GM12878 (cell line): Measurements from ENCODE around the gene RGSL1. TPM values are rescaled to one million over a fixed set of nuclear protein-coding genes. Genes with fewer than 3 reads are reported as not detected.

Experiments
- ATAC-seq: fragments of 200-7000 bp; cut with Tn5 transposase; 3 replicates; pipeline ENCODE4 v1.9.1; 2020; ENCODE audit warnings: mild to moderate bottlenecking, moderate library complexity
- BruUV-seq: library from RNA; stranded (reverse); fragments of 400-500 nt; replicated peaks from 2 replicates; lab custom pipeline; 2021; lab: Mats Ljungman, UMichigan
- CTCF ChIA-PET: fragments of 300-600 bp; sonication (Branson Sonifier 250); formaldehyde crosslinking; extraction: SDS; loops from one replicate; lab custom pipeline; 2021; ENCODE audit warnings: inconsistent platforms; lab: Yijun Ruan, JAX
- POLR2A ChIA-PET: fragments of 350-600 bp; formaldehyde crosslinking; extraction: SDS; loops from one replicate; lab custom pipeline; 2021; ENCODE audit warnings: inconsistent platforms; lab: Charles Lee
- RAD21 ChIA-PET: fragments of 300-600 bp; sonication (Branson Sonifier 250); formaldehyde crosslinking; loops from one replicate; lab custom pipeline; 2023; ENCODE audit warnings: antibody characterized with exemption; ENCODE audit not compliant: unreplicated experiment; lab: Charles Lee
- SMC1A ChIA-PET: fragments of 300-600 bp; sonication (Branson Sonifier 250); formaldehyde crosslinking; loops from one replicate; lab custom pipeline; 2023; ENCODE audit not compliant: unreplicated experiment, uncharacterized antibody; lab: Charles Lee
- DNase-seq: peaks from one replicate; pipeline ENCODE4 v3.0.0-alpha.2; 2011; ENCODE audit warnings: low read depth, low spot score
- FAIRE-seq: peaks from 3 replicates; lab custom pipeline; 2011; peaks lifted over from hg19 to GRCh38; lab: Jason Lieb, UNC
- H2AFZ ChIP-seq: 2 replicates; pipeline ENCODE4 v1.6.0; 2011; ENCODE audit warnings: low read depth, low read length, control low read depth; ENCODE audit not compliant: control insufficient read depth
- H3K27ac ChIP-seq: 2 replicates; pipeline ENCODE4 v1.5.1; 2011; ENCODE audit warnings: control low read depth; ENCODE audit not compliant: control insufficient read depth, insufficient read depth
- H3K27me3 ChIP-seq, 2 experiments: replicated peaks in 1 of 2; 2 replicates each; pipeline versions ENCODE4 v1.6.0 to v1.6.1; 2011; ENCODE audit warnings: low read length in 1 of 2; ENCODE audit not compliant: control insufficient read depth in 2 of 2, insufficient read depth in 2 of 2
- H3K36me3 ChIP-seq, 2 experiments: 2 replicates each; pipeline ENCODE4 v1.5.1; 2011; ENCODE audit warnings: low read length in 1 of 2; ENCODE audit not compliant: control insufficient read depth in 2 of 2, insufficient read depth in 2 of 2
- H3K4me1 ChIP-seq: 2 replicates; pipeline ENCODE4 v1.6.1; 2011; ENCODE audit warnings: mild to moderate bottlenecking, low read length, moderate library complexity, mixed read lengths; ENCODE audit not compliant: control insufficient read depth, insufficient read depth
- H3K4me2 ChIP-seq: 2 replicates; pipeline ENCODE4 v1.6.0; 2011; ENCODE audit warnings: control low read depth; ENCODE audit not compliant: control insufficient read depth, insufficient read depth
- H3K4me3 ChIP-seq: fragments of 200-600 bp; sonication (generic); 2 replicates; pipeline ENCODE4 v1.5.1; 2016
- H3K79me2 ChIP-seq: 2 replicates; pipeline ENCODE4 v1.6.0; 2011; ENCODE audit warnings: low read length; ENCODE audit not compliant: control insufficient read depth, insufficient read depth
- H3K9ac ChIP-seq: 2 replicates; pipeline ENCODE4 v1.8.0; 2011; ENCODE audit warnings: low read length, control low read depth, mixed read lengths; ENCODE audit not compliant: control insufficient read depth, insufficient read depth
- H3K9me3 ChIP-seq: replicated peaks from 3 replicates; pipeline ENCODE4 v1.5.1; 2011; ENCODE audit warnings: mild to moderate bottlenecking, low read length; ENCODE audit not compliant: control insufficient read depth, insufficient read depth
- H4K20me1 ChIP-seq: 2 replicates; pipeline ENCODE4 v1.6.0; 2011; ENCODE audit not compliant: control insufficient read depth, insufficient read depth
- CREB1 ChIP-seq: IDR thresholded peaks from 2 replicates; pipeline ENCODE4 v1.6.1; 2012; ENCODE audit warnings: low read depth, mild to moderate bottlenecking, inconsistent platforms
- FOS ChIP-seq: IDR thresholded peaks from 3 replicates; pipeline ENCODE4 v1.6.1; 2011; ENCODE audit warnings: borderline replicate concordance; ENCODE audit not compliant: insufficient read length; ENCODE audit errors: extremely low read depth
- HDAC2 ChIP-seq: fragments of 200-600 bp; sonication (generic); IDR thresholded peaks from 2 replicates; pipeline ENCODE4 v1.6.1; 2017
- JUNB ChIP-seq: IDR thresholded peaks from 2 replicates; pipeline ENCODE4 v1.6.1; 2016; ENCODE audit warnings: antibody characterized with exemption, mild to moderate bottlenecking
- JUND ChIP-seq: IDR thresholded peaks from 2 replicates; pipeline ENCODE4 v1.6.1; 2012; ENCODE audit warnings: low read depth, mild to moderate bottlenecking, low read length, improper control_type of control experiment, moderate library complexity
- NRF1 ChIP-seq: conservative IDR thresholded peaks from 2 replicates; pipeline ENCODE4 v1.6.1; 2011; ENCODE audit warnings: mild to moderate bottlenecking, low read depth, low read length, improper control_type of control experiment
- PAX5 ChIP-seq: IDR thresholded peaks from 2 replicates; pipeline ENCODE4 v1.6.1; 2011; ENCODE audit warnings: low read depth, low read length, borderline replicate concordance
- RUNX3 ChIP-seq: IDR thresholded peaks from 2 replicates; pipeline ENCODE4 v1.6.1; 2012; ENCODE audit warnings: low read length, inconsistent platforms
- TCF3 ChIP-seq: IDR thresholded peaks from 2 replicates; pipeline ENCODE4 v1.6.1; 2012; ENCODE audit warnings: low read depth, mild to moderate bottlenecking, low read length, borderline replicate concordance; ENCODE audit not compliant: insufficient read depth
- ZNF622 ChIP-seq: fragments of 450-650 bp; IDR thresholded peaks from 2 replicates; pipeline ENCODE4 v1.6.1; 2017; ENCODE audit warnings: mild to moderate bottlenecking, inconsistent platforms
- WGBS: methylation state at CpG from one replicate; pipeline ENCODE4 v1.1.6; 2016; ENCODE audit warnings: low lambda C conversion rate; ENCODE audit not compliant: insufficient replicate concordance, insufficient coverage; ENCODE audit errors: missing lambda C conversion rate; 5-methylcytosine and 5-hydroxymethylcytosine counted together
- in situ Hi-C: fragments of 300-500 bp; cut with MboI; formaldehyde crosslinking; loops from 9 replicates; pipeline ENCODE4 v1.14.3; 2018; ENCODE audit warnings: mixed read lengths
- intact Hi-C: fragments of 100-400 bp; cut with micrococcal nuclease; formaldehyde crosslinking; loops from one replicate; pipeline ENCODE4 v1.14.2; 2022; ENCODE audit not compliant: unreplicated experiment
- polyA plus RNA-seq, 11 experiments: library from polyadenylated mRNA; depleted of rRNA in 4 of 11; unstranded in 6 of 11; stranded (reverse) in 5 of 11; fragments of >200 nt; fragmentation: Nextera tagmentation in 4 of 11; fragmentation: Illumina TruSeq in 1 of 11; extraction: Ambion mirVana in 4 of 11; extraction: Trizol in 1 of 11; gene quantifications; 1 replicate in 1 of 11; 2 replicates in 10 of 11; pipeline versions ENCODE4 v1.2.1 to v1.2.3, GENCODE V29; 2011 to 2016; ENCODE audit warnings: inconsistent platforms in 2 of 11, missing spikeins in 2 of 11, low read depth in 1 of 11
- total RNA-seq, 4 experiments: library from RNA; depleted of rRNA in 3 of 4; stranded (reverse); fragments of >200 nt in 3 of 4; fragmentation: Illumina TruSeq in 1 of 4; extraction: Trizol in 1 of 4; gene quantifications; 2 replicates each; pipeline versions ENCODE4 v1.2.1 to v1.2.3, GENCODE V29; 2013 to 2021
- TF ChIP-seq, protein P1 (sequence below): IDR thresholded peaks from 2 replicates; pipeline ENCODE4 v1.6.1; 2012; ENCODE audit warnings: low read depth, low read length, improper control_type of control experiment
- TF ChIP-seq, protein P2 (sequence below): fragments of 150-350 bp; IDR thresholded peaks from 2 replicates; pipeline ENCODE4 v1.6.1; 2016; ENCODE audit warnings: low read depth, low read length
- TF ChIP-seq, protein P3 (sequence below): IDR thresholded peaks from 2 replicates; pipeline ENCODE4 v1.6.1; 2011; ENCODE audit warnings: low read depth, mild to moderate bottlenecking, low read length, moderate library complexity, borderline replicate concordance; ENCODE audit errors: extremely low read depth

Gene RGSL1
- total and polyA plus RNA-seq, 10 of the 15 experiments (the other 5 are each of a cell fraction or from before 2014, with no cell fraction given): 0.05 to 0.28 (median 0.27) TPM; not detected in 5

DNA sequence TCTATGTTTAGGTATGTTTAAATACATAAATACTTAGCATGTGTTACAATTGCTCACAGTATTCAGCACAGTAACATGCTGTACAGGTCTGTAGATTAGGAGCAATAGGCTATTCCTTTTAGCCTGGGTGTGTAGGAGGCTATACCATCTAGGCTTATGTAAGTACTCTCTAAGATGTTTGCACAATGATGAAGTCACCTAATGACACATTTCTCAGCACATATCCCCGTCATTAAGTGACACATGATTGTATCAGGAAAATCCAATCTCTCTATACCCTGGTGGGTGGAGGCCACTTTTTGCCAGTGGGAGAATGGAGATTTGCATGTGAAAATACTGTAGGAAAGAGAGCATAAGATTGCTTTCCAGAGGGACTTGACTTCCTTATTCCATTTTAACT, 43.9 kb upstream of the RGSL1 start:
- Histone ChIP-seq H3K27me3 (no peaks in the 10 kb centered on the region), H3K9me3 (no peaks in the 10 kb centered on the region; the same call in 2 of the 3 replicates), H3K4me2 (no peak overlapping the region), H2AFZ (no peak overlapping the region), H3K79me2 (no peaks in the 10 kb centered on the region), H3K9ac (no peak overlapping the region), H3K27ac (no peak overlapping the region), H3K4me3 (no peak overlapping the region), H3K36me3 (no peaks in the 10 kb centered on the region), H4K20me1 (no peaks in the 10 kb centered on the region), H3K4me1 (no peaks in the 10 kb centered on the region)
- DNase-seq: no peak
- intact Hi-C loops (no loop called here), in situ Hi-C loops (no loop called here)
- WGBS: 0% methylated on average over 1 of the region's 1 CpG
- ChIA-PET RAD21 (interaction anchor here (1.3 kb wide), 1 partner anchor 9 kb away, joined by 3 read pairs; no protein-coding TSS in a partner anchor), POLR2A (no interaction called here), SMC1A (interaction anchor here (1.0 to 1.7 kb wide), 2 partner anchors 10 to 189 kb away, joined by 3 to 13 read pairs; no protein-coding TSS in a partner anchor), CTCF (interaction anchor here (0.9 to 1.2 kb wide), 2 partner anchors 9 kb away, joined by 3 to 5 read pairs; no protein-coding TSS in a partner anchor)
- no TSS peak for BruUV-seq
- FAIRE-seq: no peak
- TF ChIP-seq FOS (no peak), ZNF622 (no peak)
- ATAC-seq: no peak

DNA sequence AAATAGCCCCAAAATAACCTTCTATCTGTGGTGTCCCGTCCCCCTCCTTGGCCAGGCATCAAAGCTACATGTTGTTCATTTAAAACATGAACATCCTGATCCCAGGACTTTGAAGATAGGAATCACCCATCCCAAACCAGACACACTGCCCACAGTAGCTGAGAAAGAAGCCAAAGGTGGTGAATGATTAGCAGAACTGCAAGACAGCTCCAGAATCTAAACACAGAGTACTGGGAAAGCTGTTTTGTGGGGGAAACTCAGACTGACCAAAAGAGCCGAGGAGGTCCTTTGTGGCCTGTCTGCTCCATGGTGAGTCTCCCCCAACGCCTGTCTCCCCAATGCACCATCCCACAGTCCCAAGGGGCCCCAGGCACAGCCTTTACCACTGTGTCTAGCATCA, 42.2 kb upstream of the RGSL1 start:
- Histone ChIP-seq H3K36me3 (no peaks in the 10 kb centered on the region), H3K4me3 (no peak overlapping the region), H3K27me3 (no peaks in the 10 kb centered on the region), H3K4me1 (no peaks in the 10 kb centered on the region), H3K9me3 (no peaks in the 10 kb centered on the region; the same call in 2 of the 3 replicates), H3K79me2 (no peaks in the 10 kb centered on the region), H3K27ac (no peak overlapping the region), H3K9ac (no peak overlapping the region), H3K4me2 (no peak overlapping the region), H4K20me1 (no peaks in the 10 kb centered on the region), H2AFZ (no peak overlapping the region)
- SMC1A ChIA-PET: interaction anchor here (0.6 to 1.9 kb wide), 8 partner anchors 11 to 265 kb away, joined by 3 to 8 read pairs (median 4); no protein-coding TSS in a partner anchor
- DNase-seq (no peak), FAIRE-seq (no peak), ATAC-seq (no peak)
- POLR2A ChIA-PET: interaction anchor here (0.5 to 0.7 kb wide), 2 partner anchors 12 to 1035 kb away, joined by 3 read pairs; no protein-coding TSS in a partner anchor
- in situ Hi-C loops (no loop called here), intact Hi-C loops (no loop called here)
- RAD21 ChIA-PET: interaction anchor here (1.0 to 1.3 kb wide), 2 partner anchors 264 to 265 kb away, joined by 3 read pairs; no protein-coding TSS in a partner anchor
- no TSS peak for BruUV-seq
- CTCF ChIA-PET: interaction anchor here (1.0 to 2.4 kb wide), 2 partner anchors 11 to 323 kb away, joined by 4 to 18 read pairs; no protein-coding TSS in a partner anchor
- WGBS: 27% methylated on average over 3 of the region's 3 CpGs
- TF ChIP-seq NRF1: no peak
- TF ChIP-seq JUND: no peak
- no peak for TF ChIP-seq JUNB
- TF ChIP-seq PAX5: no peak
- no peak for TF ChIP-seq TCF3
- TF ChIP-seq, protein P1, sequence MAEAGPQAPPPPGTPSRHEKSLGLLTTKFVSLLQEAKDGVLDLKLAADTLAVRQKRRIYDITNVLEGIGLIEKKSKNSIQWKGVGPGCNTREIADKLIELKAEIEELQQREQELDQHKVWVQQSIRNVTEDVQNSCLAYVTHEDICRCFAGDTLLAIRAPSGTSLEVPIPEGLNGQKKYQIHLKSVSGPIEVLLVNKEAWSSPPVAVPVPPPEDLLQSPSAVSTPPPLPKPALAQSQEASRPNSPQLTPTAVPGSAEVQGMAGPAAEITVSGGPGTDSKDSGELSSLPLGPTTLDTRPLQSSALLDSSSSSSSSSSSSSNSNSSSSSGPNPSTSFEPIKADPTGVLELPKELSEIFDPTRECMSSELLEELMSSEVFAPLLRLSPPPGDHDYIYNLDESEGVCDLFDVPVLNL: no peak
- TF ChIP-seq, protein P2, sequence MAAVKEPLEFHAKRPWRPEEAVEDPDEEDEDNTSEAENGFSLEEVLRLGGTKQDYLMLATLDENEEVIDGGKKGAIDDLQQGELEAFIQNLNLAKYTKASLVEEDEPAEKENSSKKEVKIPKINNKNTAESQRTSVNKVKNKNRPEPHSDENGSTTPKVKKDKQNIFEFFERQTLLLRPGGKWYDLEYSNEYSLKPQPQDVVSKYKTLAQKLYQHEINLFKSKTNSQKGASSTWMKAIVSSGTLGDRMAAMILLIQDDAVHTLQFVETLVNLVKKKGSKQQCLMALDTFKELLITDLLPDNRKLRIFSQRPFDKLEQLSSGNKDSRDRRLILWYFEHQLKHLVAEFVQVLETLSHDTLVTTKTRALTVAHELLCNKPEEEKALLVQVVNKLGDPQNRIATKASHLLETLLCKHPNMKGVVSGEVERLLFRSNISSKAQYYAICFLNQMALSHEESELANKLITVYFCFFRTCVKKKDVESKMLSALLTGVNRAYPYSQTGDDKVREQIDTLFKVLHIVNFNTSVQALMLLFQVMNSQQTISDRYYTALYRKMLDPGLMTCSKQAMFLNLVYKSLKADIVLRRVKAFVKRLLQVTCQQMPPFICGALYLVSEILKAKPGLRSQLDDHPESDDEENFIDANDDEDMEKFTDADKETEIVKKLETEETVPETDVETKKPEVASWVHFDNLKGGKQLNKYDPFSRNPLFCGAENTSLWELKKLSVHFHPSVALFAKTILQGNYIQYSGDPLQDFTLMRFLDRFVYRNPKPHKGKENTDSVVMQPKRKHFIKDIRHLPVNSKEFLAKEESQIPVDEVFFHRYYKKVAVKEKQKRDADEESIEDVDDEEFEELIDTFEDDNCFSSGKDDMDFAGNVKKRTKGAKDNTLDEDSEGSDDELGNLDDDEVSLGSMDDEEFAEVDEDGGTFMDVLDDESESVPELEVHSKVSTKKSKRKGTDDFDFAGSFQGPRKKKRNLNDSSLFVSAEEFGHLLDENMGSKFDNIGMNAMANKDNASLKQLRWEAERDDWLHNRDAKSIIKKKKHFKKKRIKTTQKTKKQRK: no peak
- TF ChIP-seq RUNX3: no peak
- no peak for TF ChIP-seq HDAC2
- TF ChIP-seq CREB1: no peak
- TF ChIP-seq, protein P3, sequence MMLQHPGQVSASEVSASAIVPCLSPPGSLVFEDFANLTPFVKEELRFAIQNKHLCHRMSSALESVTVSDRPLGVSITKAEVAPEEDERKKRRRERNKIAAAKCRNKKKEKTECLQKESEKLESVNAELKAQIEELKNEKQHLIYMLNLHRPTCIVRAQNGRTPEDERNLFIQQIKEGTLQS: no peak
